ENCODE results near the gene GALNT13.

GALNT13 gene

DNA sequence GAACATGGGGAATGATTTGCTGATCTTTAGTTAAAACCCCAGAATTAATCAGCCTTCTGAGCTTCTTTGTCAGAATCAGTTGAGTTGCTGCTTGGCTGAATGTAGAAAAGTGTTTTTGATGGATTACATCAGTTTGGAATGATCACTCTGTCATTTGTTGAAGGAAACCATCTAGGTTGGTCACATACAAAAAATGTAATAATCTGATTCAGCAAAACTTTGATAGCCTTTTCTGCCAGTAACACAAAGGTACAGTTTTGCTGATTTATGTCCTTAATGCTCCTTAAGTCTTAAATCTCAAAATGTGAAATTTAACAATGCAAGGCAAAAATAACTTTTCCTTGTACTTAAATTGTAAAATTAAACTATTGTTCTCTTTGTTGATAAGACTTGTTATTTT is 74.3 kb downstream of the GALNT13 start:
- no peak for DNase-seq

DNA sequence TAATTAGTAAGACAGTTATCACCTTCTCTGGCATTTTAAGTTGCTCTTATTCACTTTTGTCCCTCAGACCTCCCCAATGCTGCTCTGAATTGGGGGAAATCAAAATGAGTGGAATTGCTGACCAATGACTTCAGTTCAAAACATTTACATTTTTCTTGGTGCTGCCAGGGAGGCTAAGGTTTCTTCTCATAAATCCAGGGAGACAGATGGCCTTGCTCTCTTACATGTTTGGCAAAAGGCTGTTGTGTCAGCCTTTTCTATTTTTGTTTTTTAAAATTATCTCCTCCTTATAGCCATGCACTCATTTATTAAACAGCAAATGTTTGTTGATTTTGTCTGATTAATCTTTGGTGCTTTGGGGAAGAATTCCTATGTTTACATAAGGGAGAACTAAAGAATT is 82.0 kb downstream of the GALNT13 start:
- no peak for DNase-seq

DNA sequence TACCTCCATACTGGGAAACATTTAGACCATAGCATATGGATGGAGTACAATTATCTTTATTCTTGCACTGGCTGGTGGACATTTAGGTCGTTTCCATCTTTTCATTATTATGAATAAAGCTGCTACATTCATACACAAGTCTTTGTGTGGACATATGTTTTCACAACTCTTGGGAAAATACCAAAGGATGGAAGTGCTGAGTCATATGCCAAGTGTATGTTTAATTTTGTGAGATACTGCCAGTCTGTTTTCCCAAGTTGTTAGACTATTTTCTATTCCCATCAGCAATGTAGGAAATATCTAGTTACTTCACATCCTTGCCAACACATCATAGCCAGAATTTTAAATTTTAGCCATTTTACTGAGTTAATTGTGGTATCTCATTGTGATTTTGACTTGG is 91.5 kb downstream of the GALNT13 start:
- DNase-seq = no peak

DNA sequence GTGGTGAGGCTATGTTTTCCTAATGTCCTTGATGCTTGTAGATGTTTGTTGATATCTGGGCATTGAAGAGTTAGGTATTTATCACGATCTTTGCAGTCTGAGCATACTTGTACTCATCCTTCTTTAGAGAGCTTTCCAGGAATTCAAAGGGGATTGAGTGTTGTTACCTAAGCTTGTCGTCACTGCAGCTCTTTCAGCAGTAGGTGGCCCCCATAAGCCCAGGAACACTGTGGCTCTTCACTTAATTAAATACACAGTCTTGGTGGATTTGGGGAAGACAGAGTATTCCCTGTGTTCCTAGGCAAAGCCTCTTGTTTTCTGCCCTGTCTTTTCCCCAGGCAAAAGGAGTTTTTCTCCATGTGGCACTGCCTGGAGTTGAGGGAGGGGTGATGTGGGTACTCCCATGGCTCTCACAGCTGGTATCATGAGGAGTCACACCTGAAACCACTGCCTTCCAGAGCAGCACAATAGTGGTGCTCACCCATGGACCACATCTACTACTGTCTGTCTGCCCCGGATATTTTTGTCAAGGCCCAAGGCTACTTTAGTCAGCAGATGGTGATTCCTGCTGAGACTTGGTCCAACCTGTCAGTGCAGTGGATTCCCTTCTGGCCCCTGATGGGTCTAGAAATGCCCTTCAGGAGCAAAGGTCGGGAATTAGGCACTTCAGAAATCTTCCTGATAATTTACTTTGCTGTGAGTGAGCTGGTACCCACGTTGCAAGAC is 95.7 kb downstream of the GALNT13 start:
- no peak for DNase-seq

DNA sequence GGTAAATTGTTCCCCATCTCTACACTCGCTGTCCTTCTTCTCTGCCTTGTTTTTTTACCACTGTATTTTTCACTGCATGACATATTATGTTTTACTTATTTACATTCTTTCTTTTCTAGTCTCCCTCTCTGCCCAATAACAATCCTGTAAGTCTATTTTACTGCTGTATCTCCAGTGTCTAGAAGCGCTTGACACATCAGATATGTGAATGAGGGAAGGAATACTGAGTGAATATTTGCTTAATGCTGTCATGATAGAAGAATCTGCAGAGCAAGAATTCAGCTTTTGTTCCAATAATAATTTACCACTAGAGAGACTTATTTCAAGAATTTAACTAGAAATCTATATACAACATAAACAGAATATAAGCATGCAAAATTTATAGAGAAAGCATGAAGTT is 99.5 kb downstream of the GALNT13 start:
- DNase-seq = no peak

DNA sequence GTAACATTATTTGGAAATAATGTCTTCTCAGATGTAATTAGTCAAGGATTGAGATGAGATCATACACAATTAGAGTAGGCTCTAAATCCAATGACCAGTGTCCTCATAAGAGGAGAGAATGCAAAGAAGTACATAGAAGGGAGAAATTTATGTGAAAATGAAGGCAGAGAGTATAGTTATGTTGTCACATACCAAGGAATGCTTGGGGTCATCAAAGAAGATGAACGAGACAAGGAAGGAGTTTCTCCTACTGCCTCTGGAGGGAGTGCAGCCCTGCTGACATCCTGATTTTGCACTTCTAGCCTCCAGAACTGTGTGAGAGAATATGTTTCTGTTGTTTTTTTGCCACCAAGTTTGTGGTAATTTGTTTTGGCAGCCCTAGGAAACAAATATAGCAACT is 100.1 kb downstream of the GALNT13 start:
- no peak for DNase-seq

DNA sequence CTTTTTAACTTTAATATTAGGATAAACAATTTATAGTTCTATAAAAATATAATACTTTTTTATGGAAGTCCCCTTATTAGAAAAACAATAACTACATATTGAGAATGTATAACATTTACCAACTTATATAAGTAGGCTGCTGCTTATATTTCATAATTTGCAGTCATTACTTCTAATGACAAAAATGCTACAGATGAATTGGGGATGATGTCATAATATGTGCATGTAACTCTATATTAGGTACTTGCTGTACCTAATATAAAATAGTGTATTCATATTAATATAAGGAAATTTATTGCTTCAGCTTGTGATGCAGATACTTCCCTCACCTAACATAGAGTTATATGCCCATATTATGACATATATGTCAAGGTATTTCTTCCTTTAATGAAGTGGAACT is 100.7 kb downstream of the GALNT13 start:
- DNase-seq = no peak

DNA sequence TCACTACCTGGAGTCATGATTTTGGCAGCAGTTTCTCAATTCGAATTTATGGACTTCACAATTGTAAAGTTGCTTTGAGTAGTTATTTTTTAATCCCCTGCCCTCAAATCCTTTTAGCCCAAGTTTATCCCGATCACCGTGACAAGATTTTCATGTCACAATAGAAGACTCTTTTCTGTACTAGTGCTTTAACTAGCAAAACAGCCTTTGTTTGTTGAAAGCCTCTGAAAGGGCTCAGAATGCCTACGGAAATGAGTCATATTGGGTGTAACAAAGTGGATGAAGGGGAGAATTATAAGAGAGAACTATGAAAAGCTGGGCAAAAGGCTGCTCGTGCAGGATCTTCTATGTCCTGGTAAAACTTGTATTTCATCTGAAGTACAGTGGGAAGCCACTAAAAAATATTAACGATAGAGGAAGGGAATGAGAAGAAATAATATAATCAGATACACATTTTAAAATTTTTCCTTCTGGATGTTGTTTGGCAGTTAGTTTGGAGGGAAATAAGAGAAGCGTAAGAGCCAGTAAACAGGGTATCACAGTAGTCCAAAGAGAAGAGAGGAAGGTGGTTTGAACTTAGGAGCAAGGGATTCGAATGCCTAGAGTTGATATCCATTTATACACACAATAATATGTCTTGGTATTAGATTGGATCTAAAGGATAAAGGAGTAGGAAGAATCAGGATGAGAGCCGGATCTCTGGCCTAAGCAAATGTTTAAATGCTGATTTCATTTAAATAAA is 114.9 kb downstream of the GALNT13 start:
- no peak for DNase-seq

DNA sequence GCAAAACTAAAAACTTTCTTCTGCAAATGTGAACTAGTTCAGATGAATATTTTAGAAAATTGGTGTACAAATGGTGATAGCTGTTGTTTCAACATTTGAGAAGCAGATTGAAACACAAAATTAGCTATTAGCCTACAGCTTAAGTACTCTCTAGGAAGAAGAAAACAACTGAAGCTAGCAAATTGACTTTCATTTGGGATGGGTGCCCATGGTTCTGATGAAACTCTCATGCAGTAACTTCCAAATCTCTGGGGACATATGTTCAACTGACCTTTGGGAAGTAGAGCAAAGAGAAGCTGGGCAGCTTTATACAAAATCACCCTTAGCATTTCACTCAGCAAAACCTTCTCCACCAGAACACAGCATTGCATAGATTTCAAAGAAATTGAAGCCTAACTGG is 119.0 kb downstream of the GALNT13 start:
- DNase-seq = no peak

DNA sequence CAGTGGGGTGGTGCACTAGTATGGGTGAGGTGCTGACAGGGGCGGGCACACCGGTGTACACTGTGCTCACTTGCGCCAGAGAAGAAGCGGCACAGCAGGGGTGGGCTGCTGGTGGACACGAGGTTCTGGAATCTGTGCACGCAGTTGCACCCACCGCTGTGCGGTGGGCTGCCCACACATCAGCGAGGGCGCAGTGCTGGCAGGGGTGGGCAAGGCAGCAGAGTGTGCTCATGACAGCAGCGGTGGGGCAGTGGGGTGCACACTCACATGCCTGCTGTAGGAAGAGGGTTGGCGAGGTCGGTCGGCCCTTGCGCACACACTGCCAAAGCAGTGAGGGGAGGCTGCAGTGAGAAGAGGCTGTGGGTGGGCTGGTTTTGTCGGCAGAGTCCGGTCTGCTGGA is 141.8 kb downstream of the GALNT13 start:
- DNase-seq = no peak

DNA sequence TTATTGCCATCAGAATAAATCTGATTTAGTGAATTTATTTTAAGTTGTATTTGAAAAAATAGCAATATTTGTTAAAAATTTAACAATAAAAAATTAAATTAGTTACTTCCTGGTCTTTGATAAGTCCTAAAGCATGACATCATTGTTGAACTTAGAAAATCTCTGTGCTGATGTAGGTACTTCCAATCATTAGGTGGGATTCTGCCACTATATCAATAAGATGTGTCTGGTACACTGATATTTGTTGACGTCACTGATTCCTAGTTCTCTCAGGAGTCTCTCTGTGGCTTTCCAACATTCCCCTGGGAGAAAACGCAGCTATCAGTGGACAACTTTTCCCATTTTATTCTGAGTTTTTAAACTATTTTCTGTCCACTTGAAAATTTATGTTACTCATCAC is 143.5 kb downstream of the GALNT13 start:
- DNase-seq = no peak

DNA sequence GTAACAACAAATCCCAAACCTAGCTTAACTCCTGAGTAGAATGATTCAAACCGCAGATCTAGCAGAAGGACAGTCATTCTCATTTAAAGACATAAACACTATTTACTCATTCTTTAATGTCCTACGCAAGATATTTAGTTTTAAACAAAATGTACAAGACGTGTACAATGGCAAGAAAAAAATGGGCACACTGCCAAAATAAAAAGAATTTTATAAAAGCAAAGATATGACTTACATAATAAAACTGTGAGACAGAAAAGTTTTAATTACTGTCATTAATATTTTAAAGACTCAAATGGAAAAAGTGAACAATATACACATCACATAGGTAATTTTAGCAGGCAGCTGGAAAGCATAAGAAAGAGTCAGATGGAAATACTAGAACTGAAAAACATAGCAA is 157.8 kb downstream of the GALNT13 start:
- no peak for DNase-seq

DNA sequence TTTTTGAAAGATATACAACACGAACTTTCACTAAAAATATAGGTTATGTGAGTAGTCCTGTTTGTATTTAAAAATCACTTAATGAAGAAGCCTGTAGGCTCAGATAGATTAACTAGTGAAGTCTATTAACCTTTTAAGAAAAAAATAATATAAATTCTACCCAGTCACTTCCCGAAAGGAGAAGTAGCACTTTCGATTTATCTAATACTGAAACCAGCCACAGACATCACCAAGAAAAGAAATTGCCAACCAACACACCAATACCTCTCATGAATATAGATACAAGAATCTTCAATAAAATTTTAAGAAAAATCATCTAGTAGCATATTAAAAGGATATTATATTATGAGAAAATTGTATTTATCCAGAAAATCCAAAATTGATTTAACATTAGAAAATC is 160.5 kb downstream of the GALNT13 start:
- DNase-seq = no peak

DNA sequence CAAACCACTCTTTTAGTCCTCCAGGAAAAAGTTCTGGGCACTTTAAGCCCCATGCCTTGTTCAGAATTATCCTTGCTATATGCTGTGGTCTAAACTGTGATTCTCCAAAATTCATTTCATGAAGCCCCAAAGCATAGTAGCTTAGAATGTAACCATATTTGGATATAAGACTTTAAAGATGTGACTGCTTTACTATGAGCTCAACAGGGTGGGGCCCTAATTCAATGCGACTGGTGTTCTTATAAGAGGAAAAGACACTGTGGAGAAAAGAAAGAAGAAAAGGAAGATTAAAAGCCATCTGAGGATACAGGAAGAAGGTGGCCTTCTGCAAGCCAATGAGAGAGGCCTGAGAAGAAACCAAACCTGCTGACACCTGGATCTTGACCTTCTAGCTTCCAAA is 174.8 kb downstream of the GALNT13 start:
- DNase-seq = no peak

DNA sequence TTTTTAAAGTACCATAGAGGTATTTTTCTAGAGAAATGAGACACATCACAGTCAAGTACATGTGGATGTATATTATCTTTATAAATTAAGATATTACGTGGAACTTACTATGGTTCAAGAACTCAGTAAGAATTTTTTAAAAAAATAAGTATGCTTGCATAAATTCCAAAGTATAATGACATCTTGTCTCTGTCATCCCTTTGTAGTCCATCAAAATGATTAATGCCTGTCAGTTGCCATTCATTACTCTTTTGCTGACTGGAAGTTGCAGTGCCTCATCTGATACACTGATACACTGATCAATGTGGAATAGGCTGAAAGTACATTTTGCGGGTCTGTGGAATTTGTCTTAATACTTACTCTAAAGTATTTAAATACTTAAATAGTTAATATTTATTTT is 177.2 kb downstream of the GALNT13 start:
- no peak for DNase-seq

DNA sequence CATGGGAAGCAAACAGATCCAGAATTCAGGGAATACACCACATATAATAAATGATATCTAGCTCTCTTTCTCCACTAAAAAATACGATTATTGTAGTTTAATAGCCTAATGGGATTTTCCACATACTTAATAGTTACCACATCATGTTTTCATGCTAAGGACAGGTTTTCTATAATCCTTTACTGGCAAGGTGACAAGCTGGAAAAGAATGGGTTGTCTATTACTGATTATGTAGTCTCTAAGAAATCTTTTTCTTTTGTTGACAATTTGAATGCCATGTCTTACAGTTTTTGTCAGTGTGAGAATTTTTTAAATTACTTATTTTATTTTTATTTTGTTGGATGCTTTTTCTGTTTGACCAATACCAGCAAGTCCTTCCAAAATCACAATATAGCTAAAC is 177.8 kb downstream of the GALNT13 start:
- no peak for DNase-seq

DNA sequence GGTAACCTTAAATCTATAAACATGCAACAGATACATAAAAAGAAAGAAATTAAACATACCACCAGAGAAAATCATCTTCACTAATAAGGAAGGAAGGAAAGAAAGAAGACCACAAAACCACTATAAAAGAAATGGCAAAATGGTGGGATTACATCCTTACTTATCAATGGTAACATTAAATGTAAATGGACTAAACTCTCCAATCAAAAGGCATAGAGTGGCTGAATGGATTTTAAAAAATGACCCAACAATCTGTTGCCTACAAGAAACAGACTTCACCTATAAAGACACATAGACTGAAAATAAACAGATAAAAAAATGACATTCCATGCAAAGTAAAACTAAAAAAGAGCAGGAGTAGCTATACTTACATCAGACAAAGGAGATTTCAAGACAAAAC is 195.4 kb downstream of the GALNT13 start:
- no peak for DNase-seq

DNA sequence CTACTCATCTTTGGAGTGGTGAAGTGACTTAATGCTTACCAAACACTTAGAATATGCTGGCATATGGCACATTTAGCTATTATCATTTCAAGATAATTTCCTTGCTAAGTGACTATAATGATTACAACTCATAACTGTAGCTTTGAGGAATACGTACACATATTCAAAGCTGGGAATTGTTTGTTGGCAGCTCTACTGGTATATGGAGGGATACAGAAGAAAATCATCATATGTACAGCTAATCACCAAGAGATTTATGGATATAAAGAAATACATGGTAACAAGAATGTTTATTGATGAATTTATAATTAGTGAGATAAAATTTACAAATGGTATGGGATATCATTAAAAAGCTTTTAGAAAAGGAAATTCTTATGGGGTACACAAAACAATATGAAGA is 207.2 kb downstream of the GALNT13 start:
- DNase-seq = no peak

DNA sequence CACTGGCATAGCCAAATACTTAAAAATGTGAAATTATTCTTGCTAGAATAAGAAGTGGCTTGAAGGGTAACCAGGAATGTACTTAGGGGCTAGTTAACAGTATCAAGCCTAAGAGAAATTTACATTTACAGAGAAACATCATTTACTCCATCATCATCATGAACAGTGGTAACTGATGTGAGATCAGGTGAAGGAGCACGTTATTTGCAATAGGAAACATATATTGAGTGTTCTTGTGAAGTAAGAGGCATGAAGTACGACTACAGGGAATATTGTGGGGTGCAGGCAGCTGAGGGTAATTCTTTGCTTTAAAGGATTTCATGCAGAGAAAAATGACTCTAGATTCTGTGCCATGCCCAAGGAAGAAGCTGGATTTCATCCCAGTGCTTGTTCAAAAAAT is 220.8 kb downstream of the GALNT13 start:
- DNase-seq = no peak

DNA sequence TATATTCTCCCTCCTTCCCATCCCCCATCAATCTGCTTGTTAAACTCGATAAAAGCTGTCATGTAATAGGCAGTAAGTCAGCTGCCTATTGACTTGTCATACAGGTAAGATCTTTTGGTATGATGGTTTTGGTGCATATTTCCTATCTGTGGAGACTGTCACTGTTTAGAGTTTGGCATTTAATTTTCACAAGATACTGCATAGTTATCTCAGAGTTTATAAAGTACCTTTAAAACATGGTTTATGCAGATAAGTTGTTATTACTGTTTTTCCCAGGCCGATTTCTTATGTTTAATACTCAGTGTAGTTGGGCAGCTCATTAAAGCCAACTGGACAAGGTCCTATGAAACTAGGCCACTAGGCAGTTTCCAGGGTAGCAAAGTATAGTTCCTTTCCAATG is 222.1 kb downstream of the GALNT13 start:
- no peak for DNase-seq

DNA sequence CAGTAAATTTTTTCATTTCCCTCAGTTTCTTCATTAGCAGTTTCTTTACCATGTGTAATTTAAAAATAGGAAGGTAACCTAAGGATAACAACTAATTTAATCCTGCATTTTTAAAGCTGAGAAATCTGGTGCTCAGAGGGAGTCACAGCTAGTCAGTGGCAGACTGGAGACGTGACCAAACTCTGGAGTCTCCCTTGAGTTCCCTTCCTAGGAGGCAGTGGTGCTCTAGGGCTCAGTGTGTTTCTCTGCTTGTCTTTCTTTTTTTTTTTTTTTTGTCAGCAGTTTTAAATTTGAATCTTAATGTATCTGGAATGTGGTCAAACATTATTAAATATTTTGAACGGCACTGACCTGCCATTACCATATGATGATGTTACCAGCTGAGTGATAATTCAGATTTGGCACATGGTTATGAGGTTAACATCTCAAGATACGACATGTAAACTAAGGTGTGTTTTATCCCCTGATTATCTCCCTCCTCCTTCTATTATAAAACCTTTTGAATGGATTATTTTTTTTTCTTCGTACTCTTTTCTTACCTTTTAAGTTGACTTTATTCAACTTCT is 226.2 kb downstream of the GALNT13 start:
- no peak for DNase-seq

DNA sequence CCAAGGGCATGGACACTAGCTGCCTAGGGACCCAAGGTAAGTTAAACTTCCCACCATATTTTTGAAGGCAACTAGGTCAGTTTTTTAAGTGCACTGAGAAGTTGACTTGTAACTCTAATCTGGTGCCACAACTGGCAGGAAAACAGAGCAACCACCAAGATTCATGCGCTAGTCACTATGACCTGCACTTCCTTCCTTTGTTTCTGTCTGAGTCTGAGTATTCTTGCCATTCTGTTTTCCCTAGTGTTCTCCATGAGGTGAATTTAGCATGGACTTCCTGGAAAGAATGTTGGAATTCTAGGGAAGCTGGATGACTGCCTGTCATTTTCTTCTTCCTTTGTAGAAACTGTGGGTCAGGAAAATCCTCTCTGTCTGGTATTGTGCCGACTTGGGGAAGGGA is 249.0 kb downstream of the GALNT13 start:
- DNase-seq = no peak

DNA sequence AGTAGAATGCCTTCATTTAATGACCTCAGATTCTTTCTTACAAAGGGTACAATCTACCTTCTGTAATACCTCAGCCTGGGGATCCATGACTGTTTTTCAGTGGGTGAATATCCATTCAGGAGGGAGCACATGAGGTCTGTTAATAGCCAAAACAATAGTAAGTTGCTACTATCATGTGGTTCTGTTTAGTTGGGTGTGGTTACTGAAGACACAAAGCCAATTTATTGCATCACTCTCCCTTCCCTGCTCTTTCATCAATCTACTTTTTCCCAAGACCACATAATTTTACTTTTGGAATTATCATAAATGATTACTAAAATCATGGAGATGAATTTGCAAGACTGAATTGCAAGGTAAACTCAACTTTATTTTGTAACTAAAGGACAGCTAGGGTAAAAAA is 254.2 kb downstream of the GALNT13 start:
- no peak for DNase-seq

DNA sequence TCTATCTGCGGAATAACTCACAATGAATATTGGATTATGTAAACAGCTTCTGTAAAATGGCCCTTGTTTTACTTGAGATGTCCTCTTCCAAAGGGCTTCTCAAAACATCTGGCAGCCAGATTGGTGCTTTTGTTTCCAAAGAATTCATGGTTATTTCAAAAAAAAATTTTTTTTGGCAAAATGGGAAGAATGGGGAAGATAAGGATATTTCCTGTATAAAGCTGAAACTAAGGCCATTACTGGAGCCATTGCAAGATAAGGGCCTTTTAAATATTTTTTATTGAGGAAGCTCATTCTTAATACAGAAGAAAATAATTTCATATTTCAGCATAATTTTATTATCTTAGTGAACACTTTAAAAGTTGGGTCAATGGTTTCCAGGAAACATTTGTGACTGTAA is 259.1 kb downstream of the GALNT13 start:
- no peak for DNase-seq

DNA sequence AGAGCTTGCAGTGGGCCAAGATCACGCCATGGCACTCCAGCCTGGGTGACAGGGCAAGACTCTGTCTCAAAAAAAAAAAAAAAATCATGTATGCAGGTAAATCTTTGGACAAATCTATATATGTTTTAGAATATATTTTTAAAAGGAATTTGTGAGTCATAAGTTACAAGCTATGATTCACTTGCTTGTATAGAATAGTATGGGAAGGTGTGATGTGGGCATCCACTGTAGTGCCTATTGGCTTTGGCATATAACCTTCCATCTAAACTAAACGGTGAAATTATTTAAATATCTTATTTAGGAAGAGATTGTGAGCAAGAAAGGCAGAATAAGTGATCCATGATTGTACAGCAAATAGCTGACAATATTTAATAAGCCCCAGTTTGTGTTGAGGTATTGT is 261.1 kb downstream of the GALNT13 start:
- DNase-seq = no peak
